Measurements from ENCODE around the gene NOX4. TPM values are rescaled to one million over a fixed set of nuclear protein-coding genes. Genes with fewer than 3 reads are reported as not detected.
"Not testable (repeated sequence)": the region's sequence is repeated elsewhere in the genome, so short reads cannot be mapped to it uniquely, and the experiment has no call there.

The NOX4 gene
- total RNA-seq, 2 experiments from 2014 or later: not detected

- intact Hi-C loops (cut with DNase I, micrococcal nuclease): no loop called here
- ChIA-PET CTCF (no interaction called here), POLR2A (no interaction called here)
- ATAC-seq (no peak), DNase-seq (no peak)
- no peaks in the 10 kb centered on the region for H3K36me3 Mint-ChIP-seq (ENCODE audit: low read depth)
- no peak overlapping the region for H3K4me3 Mint-ChIP-seq
- H3K27ac Mint-ChIP-seq: no peak overlapping the region
- H3K4me1 Mint-ChIP-seq: no peaks in the 10 kb centered on the region
- H3K9me3 Mint-ChIP-seq (ENCODE audit: low read depth): no peaks in the 10 kb centered on the region
- H3K27me3 Mint-ChIP-seq: peaks cover 1% of the 10 kb centered on the region
These were observed 69.5 kb downstream of the NOX4 start for GRCh38 chr11:89421718-89422117.

GRCh38 chr11:89420981-89421380 lies 70.2 kb downstream of the NOX4 start:
- intact Hi-C loops (cut with DNase I, micrococcal nuclease): no loop called here
- no peaks in the 10 kb centered on the region for H3K9me3 Mint-ChIP-seq (ENCODE audit: low read depth)
- H3K4me3 Mint-ChIP-seq: no peak overlapping the region
- DNase-seq: no peak
- ATAC-seq: no peak
- ChIA-PET CTCF (interaction anchor here (0.5 kb wide), 1 partner anchor 89 kb away, joined by 3 read pairs; no protein-coding TSS in a partner anchor), POLR2A (no interaction called here)
- H3K27me3 Mint-ChIP-seq: peaks cover 1% of the 10 kb centered on the region
- no peaks in the 10 kb centered on the region for H3K36me3 Mint-ChIP-seq (ENCODE audit: low read depth)
- H3K27ac Mint-ChIP-seq: no peak overlapping the region
- no peaks in the 10 kb centered on the region for H3K4me1 Mint-ChIP-seq

GRCh38 chr11:89416961-89417360 lies 74.2 kb downstream of the NOX4 start:
- Mint-ChIP-seq H3K4me3 (no peak overlapping the region), H3K36me3 (ENCODE audit: low read depth) (no peaks in the 10 kb centered on the region), H3K9me3 (ENCODE audit: low read depth) (no peaks in the 10 kb centered on the region), H3K27ac (no peak overlapping the region), H3K27me3 (no peaks in the 10 kb centered on the region), H3K4me1 (no peaks in the 10 kb centered on the region)
- intact Hi-C loops (cut with DNase I, micrococcal nuclease): no loop called here
- no peak for ATAC-seq
- POLR2A ChIA-PET: no interaction called here
- CTCF ChIA-PET: no interaction called here
- DNase-seq: no peak

- POLR2A ChIA-PET; DNase-seq; H3K4me1 Mint-ChIP-seq; ATAC-seq; H3K9me3 Mint-ChIP-seq (ENCODE audit: low read depth); CTCF ChIA-PET; H3K27ac Mint-ChIP-seq; H3K36me3 Mint-ChIP-seq (ENCODE audit: low read depth); intact Hi-C loops (cut with DNase I, micrococcal nuclease); H3K27me3 Mint-ChIP-seq; H3K4me3 Mint-ChIP-seq: not testable (repeated sequence)
These were observed 80.1 kb downstream of the NOX4 start for GRCh38 chr11:89411112-89411511.

GRCh38 chr11:89410666-89411065 lies 80.5 kb downstream of the NOX4 start:
- H3K4me3 Mint-ChIP-seq; POLR2A ChIA-PET; H3K9me3 Mint-ChIP-seq (ENCODE audit: low read depth); H3K27ac Mint-ChIP-seq; intact Hi-C loops (cut with DNase I, micrococcal nuclease); H3K36me3 Mint-ChIP-seq (ENCODE audit: low read depth); H3K4me1 Mint-ChIP-seq; DNase-seq; H3K27me3 Mint-ChIP-seq; CTCF ChIA-PET; ATAC-seq: not testable (repeated sequence)

- H3K27me3 Mint-ChIP-seq; POLR2A ChIA-PET; H3K4me3 Mint-ChIP-seq; DNase-seq; H3K4me1 Mint-ChIP-seq; H3K36me3 Mint-ChIP-seq (ENCODE audit: low read depth); CTCF ChIA-PET; intact Hi-C loops (cut with DNase I, micrococcal nuclease); ATAC-seq; H3K27ac Mint-ChIP-seq; H3K9me3 Mint-ChIP-seq (ENCODE audit: low read depth): not testable (repeated sequence)
These were observed 82.7 kb downstream of the NOX4 start for GRCh38 chr11:89408441-89408840.

GRCh38 chr11:89405629-89406028 lies 85.5 kb downstream of the NOX4 start:
- Mint-ChIP-seq H3K4me1 (no peaks in the 10 kb centered on the region), H3K4me3 (no peak overlapping the region), H3K9me3 (ENCODE audit: low read depth) (no peaks in the 10 kb centered on the region), H3K36me3 (ENCODE audit: low read depth) (no peaks in the 10 kb centered on the region), H3K27me3 (no peaks in the 10 kb centered on the region), H3K27ac (no peak overlapping the region)
- no peak for DNase-seq
- ChIA-PET CTCF (interaction anchor here (0.6 kb wide), 1 partner anchor 1718 kb away, joined by 4 read pairs; no protein-coding TSS in a partner anchor), POLR2A (no interaction called here)
- intact Hi-C loops (cut with DNase I, micrococcal nuclease): no loop called here
- no peak for ATAC-seq

GRCh38 chr11:89391654-89392053 lies 99.5 kb downstream of the NOX4 start:
- H3K4me1 Mint-ChIP-seq; intact Hi-C loops (cut with DNase I, micrococcal nuclease); ATAC-seq; H3K4me3 Mint-ChIP-seq; H3K27ac Mint-ChIP-seq; CTCF ChIA-PET; H3K27me3 Mint-ChIP-seq; H3K36me3 Mint-ChIP-seq (ENCODE audit: low read depth); DNase-seq; H3K9me3 Mint-ChIP-seq (ENCODE audit: low read depth); POLR2A ChIA-PET: not testable (repeated sequence)

- H3K4me1 Mint-ChIP-seq; ATAC-seq; H3K27ac Mint-ChIP-seq; H3K4me3 Mint-ChIP-seq; H3K27me3 Mint-ChIP-seq; H3K9me3 Mint-ChIP-seq (ENCODE audit: low read depth); POLR2A ChIA-PET; DNase-seq; intact Hi-C loops (cut with DNase I, micrococcal nuclease); H3K36me3 Mint-ChIP-seq (ENCODE audit: low read depth); CTCF ChIA-PET: not testable (repeated sequence)
These were observed 103.7 kb downstream of the NOX4 start for GRCh38 chr11:89387501-89387900.

- H3K9me3 Mint-ChIP-seq (ENCODE audit: low read depth); H3K27me3 Mint-ChIP-seq; H3K36me3 Mint-ChIP-seq (ENCODE audit: low read depth); DNase-seq; H3K4me1 Mint-ChIP-seq; ATAC-seq; intact Hi-C loops (cut with DNase I, micrococcal nuclease); POLR2A ChIA-PET; H3K27ac Mint-ChIP-seq; H3K4me3 Mint-ChIP-seq; CTCF ChIA-PET: not testable (repeated sequence)
These were observed 108.2 kb downstream of the NOX4 start for GRCh38 chr11:89382986-89383385.

- peak; percentile 26 for DNase-seq
- Mint-ChIP-seq H3K4me3 (no peak overlapping the region), H3K4me1 (peaks cover 2% of the 10 kb centered on the region), H3K9me3 (ENCODE audit: low read depth) (peaks cover 5% of the 10 kb centered on the region), H3K27me3 (no peaks in the 10 kb centered on the region), H3K27ac (no peak overlapping the region), H3K36me3 (ENCODE audit: low read depth) (no peaks in the 10 kb centered on the region)
- peak; percentile 53 for ATAC-seq
- POLR2A ChIA-PET: no interaction called here
- CTCF ChIA-PET: no interaction called here
- intact Hi-C loops (cut with DNase I, micrococcal nuclease): no loop called here
These were observed 110.1 kb downstream of the NOX4 start for GRCh38 chr11:89381094-89381493.

GRCh38 chr11:89379976-89380771 lies 111.0 kb downstream of the NOX4 start:
- H3K27me3 Mint-ChIP-seq; H3K4me1 Mint-ChIP-seq; POLR2A ChIA-PET; H3K27ac Mint-ChIP-seq; H3K36me3 Mint-ChIP-seq (ENCODE audit: low read depth); ATAC-seq; intact Hi-C loops (cut with DNase I, micrococcal nuclease); H3K9me3 Mint-ChIP-seq (ENCODE audit: low read depth); DNase-seq; CTCF ChIA-PET; H3K4me3 Mint-ChIP-seq: not testable (repeated sequence)
